Activated naive CD4-positive, alpha-beta T cell treated with anti-CD3 and anti-CD28 coated beads for 36 hours (primary cell): ENCODE data around the gene APBA2. TPM values are rescaled to one million over a fixed set of nuclear protein-coding genes. Genes with fewer than 3 reads are reported as not detected.
"Not testable (repeated sequence)": the region's sequence is repeated elsewhere in the genome, so short reads cannot be mapped to it uniquely, and the experiment has no call there.

Source experiments
- CTCF ChIA-PET: fragments of 350-600 bp; sonication (Branson Sonifier 250); formaldehyde crosslinking; loops from one replicate; lab custom pipeline; 2021; ENCODE audit warnings: antibody characterized with exemption; lab: Charles Lee
- DNase-seq: peaks from one replicate; pipeline ENCODE4 v3.0.0-alpha.2; 2020
- H3K27ac Mint-ChIP-seq: one replicate; pipeline ENCODE4 v1.8.0; 2021; ENCODE audit warnings: mild to moderate bottlenecking, mixed read lengths
- H3K27me3 Mint-ChIP-seq: one replicate; pipeline ENCODE4 v1.8.0; 2021; ENCODE audit warnings: low read depth, mixed read lengths
- H3K36me3 Mint-ChIP-seq: one replicate; pipeline ENCODE4 v1.8.0; 2021; ENCODE audit warnings: low read depth, mixed read lengths
- H3K4me1 Mint-ChIP-seq: one replicate; pipeline ENCODE4 v1.8.0; 2021; ENCODE audit warnings: low read depth, mixed read lengths
- H3K4me3 Mint-ChIP-seq: one replicate; pipeline ENCODE4 v1.8.0; 2021; ENCODE audit warnings: mild to moderate bottlenecking, moderate library complexity, mixed read lengths
- H3K9me3 Mint-ChIP-seq: one replicate; pipeline ENCODE4 v1.8.0; 2021; ENCODE audit warnings: mixed read lengths
- intact Hi-C: fragments of 100-400 bp; cut with micrococcal nuclease; formaldehyde crosslinking; loops from one replicate; pipeline ENCODE4 v1.15.1; 2023
- total RNA-seq, 2 experiments: library from RNA; stranded (reverse); gene quantifications; one replicate each; pipeline ENCODE4 v1.2.3, GENCODE V29; 2021

The APBA2 gene
- total RNA-seq, 2 experiments from 2014 or later, result 16.2 to 18.3 TPM

DNA sequence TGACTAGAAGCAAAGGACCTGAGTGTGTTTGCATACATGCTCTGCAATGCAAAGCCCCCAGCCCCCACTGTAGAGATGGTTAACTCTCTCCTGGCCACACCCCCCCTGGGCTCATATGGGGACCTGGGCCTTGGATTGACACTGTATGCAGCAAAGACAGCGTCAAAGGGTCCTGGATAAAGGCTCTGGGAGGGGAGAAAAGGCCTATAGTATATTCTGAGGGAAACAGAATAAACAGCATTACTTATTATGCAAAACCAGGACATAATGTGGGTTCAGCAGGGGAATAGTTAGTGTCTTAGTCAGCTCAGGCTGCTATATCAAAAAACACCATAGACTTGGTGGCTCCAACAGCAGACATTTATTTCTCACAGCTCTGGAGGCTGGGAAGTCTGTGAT, 158.7 kb downstream of the APBA2 start:
- intact Hi-C loops, result loop anchor here (10.0 kb wide), 1 partner anchor 220 kb away; the partner anchor contains the start of gene NSMCE3
- Mint-ChIP-seq H3K27ac (no peak overlapping the region), H3K4me1 (peaks cover 55% of the 10 kb centered on the region), H3K27me3 (no peaks in the 10 kb centered on the region), H3K36me3 (no peaks in the 10 kb centered on the region), H3K4me3 (no peak overlapping the region), H3K9me3 (no peaks in the 10 kb centered on the region)
- CTCF ChIA-PET, result interaction anchor here (1.4 to 1.9 kb wide), 3 partner anchors 46 to 59 kb away, joined by 4 to 6 read pairs (median 5); no protein-coding TSS in a partner anchor
- DNase-seq, result no peak

DNA sequence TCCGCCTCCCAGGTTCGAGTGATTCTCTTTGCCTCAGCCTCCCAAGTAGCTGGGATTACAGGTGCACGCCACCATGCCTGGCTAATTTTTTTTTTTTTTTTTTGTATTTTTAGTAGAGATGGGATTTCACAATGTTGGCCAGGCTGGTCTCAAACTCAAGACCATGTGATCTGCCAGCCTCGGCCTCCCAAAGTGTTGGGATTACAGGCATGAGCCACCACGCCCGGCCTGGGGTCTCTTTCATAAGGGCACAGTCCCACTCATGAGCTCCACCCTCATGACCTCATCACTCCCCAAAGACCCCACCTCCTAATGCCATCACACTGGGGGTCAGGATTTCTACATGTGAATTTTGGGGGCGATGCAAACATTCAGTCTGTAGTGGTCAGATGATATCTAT, 159.4 kb downstream of the APBA2 start:
- H3K27ac Mint-ChIP-seq, H3K36me3 Mint-ChIP-seq, H3K9me3 Mint-ChIP-seq, DNase-seq, H3K27me3 Mint-ChIP-seq, H3K4me3 Mint-ChIP-seq: not testable (repeated sequence)
- peaks cover 52% of the 10 kb centered on the region for H3K4me1 Mint-ChIP-seq
- intact Hi-C loops, result loop anchor here (5.0 to 10.0 kb wide), 4 partner anchors 33 to 220 kb away; partner anchors contain the start of gene NSMCE3
- CTCF ChIA-PET, result interaction anchor here (0.7 to 1.9 kb wide), 4 partner anchors 45 to 58 kb away, joined by 4 to 6 read pairs (median 4); no protein-coding TSS in a partner anchor

- Mint-ChIP-seq H3K9me3 (no peaks in the 10 kb centered on the region), H3K4me1 (peaks cover 48% of the 10 kb centered on the region), H3K27me3 (no peaks in the 10 kb centered on the region), H3K4me3 (no peak overlapping the region), H3K27ac (no peak overlapping the region), H3K36me3 (no peaks in the 10 kb centered on the region)
- intact Hi-C loops, result loop anchor here (5.0 to 10.0 kb wide), 4 partner anchors 33 to 219 kb away; partner anchors contain the start of gene NSMCE3
- CTCF ChIA-PET, result interaction anchor here (1.4 kb wide), 1 partner anchor 45 kb away, joined by 5 read pairs; no protein-coding TSS in a partner anchor
- peak; percentile 45 for DNase-seq
Measured at GRCh38 chr15:29045717-29046116, 159.9 kb downstream of the APBA2 start.

DNA sequence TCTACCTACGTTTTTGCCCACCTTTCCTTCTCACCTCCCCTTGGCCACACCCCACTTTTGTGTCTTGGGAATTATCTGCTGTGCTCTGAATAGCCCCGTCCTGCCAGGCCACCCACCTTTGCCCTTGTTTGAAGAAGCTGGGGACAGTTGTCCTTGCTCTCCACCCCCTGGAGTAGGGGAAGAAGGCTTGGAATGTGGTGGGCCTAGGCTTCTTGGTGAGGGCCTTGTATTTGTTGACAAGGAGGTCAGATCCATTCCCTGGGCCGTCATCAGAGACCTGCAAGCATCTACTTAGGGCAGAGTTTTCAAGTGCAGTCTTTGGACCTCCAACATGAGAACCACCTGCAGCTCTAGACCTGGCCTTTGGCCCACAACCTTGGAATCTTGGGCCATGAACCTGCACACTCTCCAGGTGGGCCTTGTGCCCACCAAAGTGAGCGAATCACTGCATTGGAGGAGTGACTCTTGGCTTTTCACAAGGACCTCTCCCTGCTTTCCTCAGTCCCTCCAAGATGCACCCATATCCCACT, 160.6 kb downstream of the APBA2 start:
- no peak overlapping the region for H3K4me3 Mint-ChIP-seq
- no peaks in the 10 kb centered on the region for H3K36me3 Mint-ChIP-seq
- H3K4me1 Mint-ChIP-seq, result peaks cover 47% of the 10 kb centered on the region
- intact Hi-C loops, result loop anchor here (5.0 to 10.0 kb wide), 4 partner anchors 34 to 218 kb away; partner anchors contain the start of gene NSMCE3
- no peaks in the 10 kb centered on the region for H3K27me3 Mint-ChIP-seq
- no peak for DNase-seq
- CTCF ChIA-PET, result no interaction called here
- no peaks in the 10 kb centered on the region for H3K9me3 Mint-ChIP-seq
- H3K27ac Mint-ChIP-seq, result no peak overlapping the region

GRCh38 chr15:29046977-29047376, 161.2 kb downstream of the APBA2 start:
- H3K4me3 Mint-ChIP-seq, result no peak overlapping the region
- no peak for DNase-seq
- intact Hi-C loops, result loop anchor here (5.0 to 10.0 kb wide), 4 partner anchors 35 to 218 kb away; partner anchors contain the start of gene NSMCE3
- H3K9me3 Mint-ChIP-seq, result no peaks in the 10 kb centered on the region
- CTCF ChIA-PET, result no interaction called here
- no peaks in the 10 kb centered on the region for H3K36me3 Mint-ChIP-seq
- no peak overlapping the region for H3K27ac Mint-ChIP-seq
- no peaks in the 10 kb centered on the region for H3K27me3 Mint-ChIP-seq
- H3K4me1 Mint-ChIP-seq, result peaks cover 43% of the 10 kb centered on the region

- Mint-ChIP-seq H3K27ac (no peak overlapping the region), H3K27me3 (no peaks in the 10 kb centered on the region)
Measured at GRCh38 chr15:29048011-29048410, 162.2 kb downstream of the APBA2 start.

DNA sequence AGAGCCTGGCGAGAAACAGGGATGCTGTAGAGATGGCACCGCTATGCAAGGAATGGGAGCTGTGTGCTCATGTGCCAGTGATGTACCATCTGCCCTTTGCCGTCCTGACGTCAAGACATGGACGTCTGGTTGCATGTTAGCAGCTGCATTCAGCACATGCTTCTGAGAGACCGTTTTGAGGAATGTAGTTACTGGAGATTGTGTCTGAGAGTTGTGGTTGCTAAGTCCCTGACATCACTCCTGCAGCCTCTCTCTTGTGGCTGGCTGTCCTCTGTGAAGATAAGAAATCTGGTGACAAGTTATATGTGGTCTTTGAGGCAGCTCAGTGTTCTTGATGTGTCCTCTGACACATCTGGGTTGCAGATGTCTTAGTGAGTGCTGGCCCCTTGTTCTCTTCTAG, 165.1 kb downstream of the APBA2 start:
- CTCF ChIA-PET, result interaction anchor here (1.2 kb wide), 1 partner anchor 39 kb away, joined by 4 read pairs; no protein-coding TSS in a partner anchor
- no peak overlapping the region for H3K4me3 Mint-ChIP-seq
- no peak for DNase-seq
- H3K36me3 Mint-ChIP-seq, result peaks cover 5% of the 10 kb centered on the region
- H3K27me3 Mint-ChIP-seq, result no peaks in the 10 kb centered on the region
- H3K9me3 Mint-ChIP-seq, result no peaks in the 10 kb centered on the region
- H3K4me1 Mint-ChIP-seq, result peaks cover 25% of the 10 kb centered on the region
- H3K27ac Mint-ChIP-seq, result no peak overlapping the region
- intact Hi-C loops, result no loop called here

More at GRCh38 chr15:29048011-29048410, 162.2 kb downstream of the APBA2 start:
- intact Hi-C loops, result loop anchor here (5.0 to 10.0 kb wide), 4 partner anchors 36 to 217 kb away; partner anchors contain the start of gene NSMCE3
- peaks cover 2% of the 10 kb centered on the region for H3K36me3 Mint-ChIP-seq
- no peak overlapping the region for H3K4me3 Mint-ChIP-seq
- peaks cover 37% of the 10 kb centered on the region for H3K4me1 Mint-ChIP-seq
- CTCF ChIA-PET, result no interaction called here
- DNase-seq, result no peak
- H3K9me3 Mint-ChIP-seq, result no peaks in the 10 kb centered on the region

DNA sequence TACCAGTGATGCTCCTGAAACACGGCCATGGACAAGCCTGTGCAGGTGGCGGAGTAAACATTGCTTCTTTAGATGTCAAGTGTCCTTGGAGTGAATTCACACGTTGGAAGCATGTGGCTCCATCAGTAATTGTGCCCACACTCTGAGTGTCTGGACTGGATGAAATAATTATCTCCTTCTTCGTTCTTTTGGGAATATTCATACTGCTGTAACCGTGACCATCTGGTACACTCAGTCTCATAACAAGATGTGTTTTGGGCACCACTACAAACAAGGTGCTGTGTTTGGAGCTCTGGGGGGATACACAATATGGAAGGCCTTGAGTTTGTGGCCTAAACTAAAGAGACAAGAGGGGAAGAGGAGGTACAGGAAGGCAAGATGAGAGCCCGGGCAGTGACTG, 165.6 kb downstream of the APBA2 start:
- CTCF ChIA-PET, result interaction anchor here (1.2 kb wide), 1 partner anchor 39 kb away, joined by 4 read pairs; no protein-coding TSS in a partner anchor
- Mint-ChIP-seq H3K9me3 (no peaks in the 10 kb centered on the region), H3K27ac (no peak overlapping the region), H3K4me1 (peaks cover 23% of the 10 kb centered on the region), H3K27me3 (no peaks in the 10 kb centered on the region), H3K4me3 (no peak overlapping the region), H3K36me3 (peaks cover 5% of the 10 kb centered on the region)
- DNase-seq, result no peak
- intact Hi-C loops, result no loop called here

- H3K4me1 Mint-ChIP-seq, result peaks cover 30% of the 10 kb centered on the region
- no peak for DNase-seq
- H3K36me3 Mint-ChIP-seq, result peaks cover 9% of the 10 kb centered on the region
- CTCF ChIA-PET, result interaction anchor here (0.7 kb wide), 1 partner anchor 30 kb away, joined by 3 read pairs; no protein-coding TSS in a partner anchor
- H3K4me3 Mint-ChIP-seq, result no peak overlapping the region
- no peaks in the 10 kb centered on the region for H3K27me3 Mint-ChIP-seq
- no peak overlapping the region for H3K27ac Mint-ChIP-seq
- intact Hi-C loops, result no loop called here
- no peaks in the 10 kb centered on the region for H3K9me3 Mint-ChIP-seq
Measured at GRCh38 chr15:29053006-29053405, 167.2 kb downstream of the APBA2 start.

DNA sequence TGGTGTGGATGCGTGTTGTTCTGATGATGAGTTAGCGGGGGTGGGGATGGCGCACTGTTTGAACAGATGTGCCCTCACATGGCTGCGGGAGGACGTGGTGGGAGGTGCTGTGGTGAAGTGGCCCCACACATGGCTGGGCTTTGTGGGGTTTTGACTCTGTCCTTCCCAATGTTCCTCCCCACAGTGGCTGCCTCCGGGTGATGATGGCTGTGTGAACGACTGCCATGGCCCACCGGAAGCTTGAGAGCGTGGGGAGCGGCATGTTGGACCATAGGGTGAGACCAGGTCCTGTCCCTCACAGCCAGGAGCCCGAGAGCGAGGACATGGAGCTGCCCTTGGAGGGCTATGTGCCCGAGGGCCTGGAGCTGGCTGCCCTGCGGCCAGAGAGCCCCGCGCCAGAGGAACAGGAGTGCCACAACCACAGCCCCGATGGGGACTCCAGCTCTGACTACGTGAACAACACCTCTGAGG, 167.9 kb downstream of the APBA2 start:
- Mint-ChIP-seq H3K4me3 (no peak overlapping the region), H3K27ac (no peak overlapping the region), H3K36me3 (peaks cover 11% of the 10 kb centered on the region), H3K27me3 (no peaks in the 10 kb centered on the region), H3K4me1 (peaks cover 32% of the 10 kb centered on the region), H3K9me3 (no peaks in the 10 kb centered on the region)
- intact Hi-C loops, result no loop called here
- CTCF ChIA-PET, result no interaction called here
- DNase-seq, result no peak

- no peak overlapping the region for H3K4me3 Mint-ChIP-seq
- intact Hi-C loops, result no loop called here
- H3K27ac Mint-ChIP-seq, result no peak overlapping the region
- CTCF ChIA-PET, result no interaction called here
- peaks cover 37% of the 10 kb centered on the region for H3K4me1 Mint-ChIP-seq
- DNase-seq, result no peak
- H3K9me3 Mint-ChIP-seq, result peaks cover 4% of the 10 kb centered on the region
- no peaks in the 10 kb centered on the region for H3K27me3 Mint-ChIP-seq
- peaks cover 17% of the 10 kb centered on the region for H3K36me3 Mint-ChIP-seq
Measured at GRCh38 chr15:29054171-29055045, 168.6 kb downstream of the APBA2 start.

GRCh38 chr15:29055876-29056275, 170.1 kb downstream of the APBA2 start:
- Mint-ChIP-seq H3K36me3 (peaks cover 17% of the 10 kb centered on the region), H3K9me3 (peaks cover 4% of the 10 kb centered on the region), H3K27ac (no peak overlapping the region), H3K4me3 (no peak overlapping the region), H3K4me1 (peaks cover 40% of the 10 kb centered on the region), H3K27me3 (no peaks in the 10 kb centered on the region)
- CTCF ChIA-PET, result no interaction called here
- no peak for DNase-seq
- intact Hi-C loops, result no loop called here
